Fibroblast of pulmonary artery (primary cell): ENCODE measurements around the gene PKP4.

Experiments used
- DNase-seq: peaks from one replicate; pipeline ENCODE4 v3.0.0-alpha.2; 2010; ENCODE audit warnings: low read depth
- H3K4me3 ChIP-seq: replicated peaks from 2 replicates; pipeline ENCODE4 v1.5.1; 2011; ENCODE audit warnings: low read depth, mild to moderate bottlenecking, control low read depth, low read length, moderate library complexity
- CTCF ChIP-seq: IDR thresholded peaks from 2 replicates; pipeline ENCODE4 v1.5.1; 2011; ENCODE audit warnings: mild to moderate bottlenecking, control low read depth, low read length, inconsistent platforms; ENCODE audit errors: missing control alignments

Gene PKP4

GRCh38 chr2:158484892-158485556 lies 28.3 kb downstream of the PKP4 start:
- TF ChIP-seq CTCF: no peak
- DNase-seq: no peak
- H3K4me3 ChIP-seq: no peak overlapping the region

- TF ChIP-seq CTCF: no peak
Measured at GRCh38 chr2:158486150-158486969, 29.6 kb downstream of the PKP4 start.

GRCh38 chr2:158486970-158487325 lies 30.2 kb downstream of the PKP4 start:
- peak; percentile 59 for DNase-seq
- TF ChIP-seq CTCF: no peak
- H3K4me3 ChIP-seq: no peak overlapping the region

More at GRCh38 chr2:158486150-158486969, 29.6 kb downstream of the PKP4 start:
- H3K4me3 ChIP-seq: no peak overlapping the region
- no peak for DNase-seq

GRCh38 chr2:158487419-158487818 lies 30.7 kb downstream of the PKP4 start:
- DNase-seq: peak; percentile 82

GRCh38 chr2:158488442-158489216 lies 31.9 kb downstream of the PKP4 start:
- no peak overlapping the region for H3K4me3 ChIP-seq
- no peak for TF ChIP-seq CTCF
- no peak for DNase-seq

More at GRCh38 chr2:158487419-158487818, 30.7 kb downstream of the PKP4 start:
- no peak overlapping the region for H3K4me3 ChIP-seq
- TF ChIP-seq CTCF: no peak

- no peak for DNase-seq
- no peak for TF ChIP-seq CTCF
- no peak overlapping the region for H3K4me3 ChIP-seq
Measured at GRCh38 chr2:158489366-158490112, 32.8 kb downstream of the PKP4 start.
